ENCODE measurements around the gene CKS1B.

CKS1B gene

DNA sequence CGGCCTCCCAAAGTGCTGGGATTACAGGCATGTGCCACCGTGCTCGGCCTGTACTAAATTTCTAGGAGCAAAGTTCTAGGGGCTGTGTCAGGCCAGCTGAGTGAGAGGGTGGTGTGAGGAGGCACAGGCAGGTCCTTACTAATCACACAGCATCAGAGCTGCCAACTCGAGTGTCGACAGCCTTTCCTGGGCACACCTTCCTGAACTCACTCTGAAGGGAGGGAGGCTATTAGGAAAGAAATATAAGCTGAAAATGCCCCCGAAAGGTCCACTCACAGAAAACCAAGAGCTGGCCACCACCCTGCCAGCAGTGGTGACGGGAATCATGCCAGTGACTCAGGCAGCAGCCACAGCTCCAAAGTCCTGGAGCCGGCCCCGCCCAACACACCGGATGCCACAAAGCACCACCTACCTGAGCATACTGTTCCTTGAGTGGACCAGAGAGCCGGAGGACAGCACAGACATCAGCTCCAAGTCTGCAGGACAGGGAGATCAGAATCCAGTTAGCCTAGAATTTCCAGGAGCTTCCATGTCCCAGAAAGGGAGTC, 42.5 kb upstream of the CKS1B start:
- no peak overlapping the region for H2AFZ ChIP-seq (ENCODE audit: low read length)
- peaks cover 13% of the 10 kb centered on the region for H3K4me1 ChIP-seq (ENCODE audit: insufficient read depth, low read length, severe bottlenecking)
- no peaks in the 10 kb centered on the region; the same call in 1 of the 2 replicates for H3K79me2 ChIP-seq (ENCODE audit: insufficient read depth, low read length)
- no peak overlapping the region for H3K9ac ChIP-seq (ENCODE audit: low read length)
- H3K9me2 ChIP-seq (ENCODE audit: low read depth, low read length): no peaks in the 10 kb centered on the region
- no peak overlapping the region for H3K4me2 ChIP-seq (ENCODE audit: low read length)
- TF ChIP-seq, protein P1, sequence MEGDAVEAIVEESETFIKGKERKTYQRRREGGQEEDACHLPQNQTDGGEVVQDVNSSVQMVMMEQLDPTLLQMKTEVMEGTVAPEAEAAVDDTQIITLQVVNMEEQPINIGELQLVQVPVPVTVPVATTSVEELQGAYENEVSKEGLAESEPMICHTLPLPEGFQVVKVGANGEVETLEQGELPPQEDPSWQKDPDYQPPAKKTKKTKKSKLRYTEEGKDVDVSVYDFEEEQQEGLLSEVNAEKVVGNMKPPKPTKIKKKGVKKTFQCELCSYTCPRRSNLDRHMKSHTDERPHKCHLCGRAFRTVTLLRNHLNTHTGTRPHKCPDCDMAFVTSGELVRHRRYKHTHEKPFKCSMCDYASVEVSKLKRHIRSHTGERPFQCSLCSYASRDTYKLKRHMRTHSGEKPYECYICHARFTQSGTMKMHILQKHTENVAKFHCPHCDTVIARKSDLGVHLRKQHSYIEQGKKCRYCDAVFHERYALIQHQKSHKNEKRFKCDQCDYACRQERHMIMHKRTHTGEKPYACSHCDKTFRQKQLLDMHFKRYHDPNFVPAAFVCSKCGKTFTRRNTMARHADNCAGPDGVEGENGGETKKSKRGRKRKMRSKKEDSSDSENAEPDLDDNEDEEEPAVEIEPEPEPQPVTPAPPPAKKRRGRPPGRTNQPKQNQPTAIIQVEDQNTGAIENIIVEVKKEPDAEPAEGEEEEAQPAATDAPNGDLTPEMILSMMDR (IDR thresholded peaks at IDR 0.05; ENCODE audit: low read length): no peak
- TF ChIP-seq EZH2 (IDR thresholded peaks at IDR 0.05; ENCODE audit: borderline replicate concordance, low read length): no peak
- no peaks in the 10 kb centered on the region for H4K20me1 ChIP-seq (ENCODE audit: insufficient read depth, low read length)
- no peaks in the 10 kb centered on the region for H3K9me3 ChIP-seq (ENCODE audit: low read length)
- H3F3A ChIP-seq (ENCODE audit: insufficient read depth, low read length): no peaks in the 10 kb centered on the region
- peaks cover 30% of the 10 kb centered on the region; the same call in 1 of the 2 replicates for H3K36me3 ChIP-seq (ENCODE audit: insufficient read depth, low read length)
- H3K27me3 ChIP-seq (ENCODE audit: insufficient read depth, low read length): no peaks in the 10 kb centered on the region
- no peak overlapping the region for H3K4me3 ChIP-seq (ENCODE audit: low read depth, low read length, poor library complexity, severe bottlenecking)
- no peak overlapping the region for H3K27ac ChIP-seq (ENCODE audit: low read depth, low read length, poor library complexity, severe bottlenecking)

DNA sequence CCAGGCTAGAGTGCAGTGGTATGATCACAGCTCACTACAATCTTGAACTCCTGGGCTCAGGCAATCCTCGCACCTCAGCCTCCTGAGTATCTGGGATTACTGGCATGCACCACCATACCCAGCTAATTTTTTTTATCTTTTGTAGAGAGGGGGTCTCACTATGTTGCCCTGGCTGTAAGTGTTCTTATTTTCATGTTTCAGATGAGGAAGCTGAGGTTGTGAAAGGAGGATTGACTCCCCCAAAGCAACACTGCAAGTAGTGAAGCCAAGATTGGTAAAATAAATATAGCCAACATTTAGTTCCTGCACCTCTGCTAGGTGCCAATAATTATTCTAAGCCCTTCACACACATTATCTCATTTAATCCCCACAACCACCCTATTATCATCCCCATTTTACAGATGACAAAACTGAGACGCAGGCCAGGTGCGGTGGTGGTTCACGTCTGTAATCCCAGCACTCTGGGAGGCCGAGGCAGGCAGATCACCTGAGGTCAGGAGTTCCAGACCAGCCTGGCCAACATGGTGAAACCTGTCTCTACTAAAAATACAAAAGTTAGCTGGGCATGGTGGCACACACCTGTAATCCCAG, 40.0 kb upstream of the CKS1B start:
- H3K27me3 ChIP-seq (ENCODE audit: insufficient read depth, low read length): no peaks in the 10 kb centered on the region
- no peak overlapping the region for H2AFZ ChIP-seq (ENCODE audit: low read length)
- H3K9me3 ChIP-seq (ENCODE audit: low read length): no peaks in the 10 kb centered on the region
- H3F3A ChIP-seq (ENCODE audit: insufficient read depth, low read length): no peaks in the 10 kb centered on the region; the same call in 1 of the 2 replicates
- peaks cover 31% of the 10 kb centered on the region for H3K4me1 ChIP-seq (ENCODE audit: insufficient read depth, low read length, severe bottlenecking)
- H3K4me3 ChIP-seq (ENCODE audit: low read depth, low read length, poor library complexity, severe bottlenecking): no peak overlapping the region
- TF ChIP-seq EZH2 (IDR thresholded peaks at IDR 0.05; ENCODE audit: borderline replicate concordance, low read length): no peak
- TF ChIP-seq, protein P1 (IDR thresholded peaks at IDR 0.05; ENCODE audit: low read length): no peak
- no peak overlapping the region for H3K4me2 ChIP-seq (ENCODE audit: low read length)
- no peak overlapping the region for H3K9ac ChIP-seq (ENCODE audit: low read length)
- no peaks in the 10 kb centered on the region; the same call in 1 of the 2 replicates for H3K79me2 ChIP-seq (ENCODE audit: insufficient read depth, low read length)
- H3K36me3 ChIP-seq (ENCODE audit: insufficient read depth, low read length): peaks cover 14% of the 10 kb centered on the region; the same call in 1 of the 2 replicates
- no peaks in the 10 kb centered on the region for H4K20me1 ChIP-seq (ENCODE audit: insufficient read depth, low read length)
- H3K9me2 ChIP-seq (ENCODE audit: low read depth, low read length): no peaks in the 10 kb centered on the region
- no peak overlapping the region for H3K27ac ChIP-seq (ENCODE audit: low read depth, low read length, poor library complexity, severe bottlenecking)

DNA sequence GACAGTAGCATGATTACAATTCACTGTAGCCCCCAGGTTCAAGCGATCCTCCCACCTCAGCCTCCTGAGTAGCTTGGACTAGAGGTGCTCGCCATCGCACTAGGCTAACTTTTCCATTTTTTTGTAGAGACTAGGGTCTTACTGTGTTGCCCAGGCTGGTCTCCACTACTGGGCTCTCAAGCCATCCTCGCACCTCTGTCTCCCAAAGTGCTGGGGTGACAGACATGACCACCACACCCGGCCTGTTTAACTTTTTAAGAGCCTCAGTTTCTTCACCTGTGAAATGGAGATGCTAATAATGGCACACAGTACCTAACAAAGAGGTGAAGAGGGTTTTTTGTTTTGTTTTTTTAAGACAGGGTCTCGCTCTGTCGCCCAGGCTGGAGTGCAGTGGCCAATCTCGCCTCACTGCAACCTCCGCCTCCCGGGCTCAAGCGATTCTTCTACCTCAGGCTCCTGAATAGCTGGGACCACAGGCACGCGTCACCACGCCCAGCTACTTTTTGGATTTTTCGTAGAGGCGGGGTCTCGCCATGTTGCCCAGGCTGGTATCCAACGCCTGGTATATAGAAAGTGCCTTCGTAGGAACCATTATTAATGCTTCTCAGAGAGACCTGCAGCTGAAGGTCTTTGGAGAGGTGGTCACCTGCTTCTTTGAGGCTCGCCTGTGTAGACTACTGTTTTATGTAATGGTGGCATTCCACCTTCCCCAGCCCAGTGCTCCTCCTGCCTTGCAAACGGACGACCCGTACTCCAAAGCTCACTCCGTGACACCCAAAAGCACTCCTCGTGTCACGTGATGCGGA, 38.5 kb upstream of the CKS1B start:
- H3K4me2 ChIP-seq (ENCODE audit: low read length): peak overlapping the region; percentile 89
- no peaks in the 10 kb centered on the region for H3K27me3 ChIP-seq (ENCODE audit: insufficient read depth, low read length)
- no peak overlapping the region for H2AFZ ChIP-seq (ENCODE audit: low read length)
- peak overlapping the region; percentile 93 for H3K27ac ChIP-seq (ENCODE audit: low read depth, low read length, poor library complexity, severe bottlenecking)
- peak overlapping the region; percentile 79 for H3K9ac ChIP-seq (ENCODE audit: low read length)
- H3K79me2 ChIP-seq (ENCODE audit: insufficient read depth, low read length): no peaks in the 10 kb centered on the region; the same call in 1 of the 2 replicates
- no peaks in the 10 kb centered on the region; the same call in 1 of the 2 replicates for H3F3A ChIP-seq (ENCODE audit: insufficient read depth, low read length)
- peak overlapping the region; percentile 72 for H3K4me3 ChIP-seq (ENCODE audit: low read depth, low read length, poor library complexity, severe bottlenecking)
- peaks cover 9% of the 10 kb centered on the region; the same call in 1 of the 2 replicates for H3K36me3 ChIP-seq (ENCODE audit: insufficient read depth, low read length)
- no peaks in the 10 kb centered on the region for H3K9me3 ChIP-seq (ENCODE audit: low read length)
- no peaks in the 10 kb centered on the region for H3K9me2 ChIP-seq (ENCODE audit: low read depth, low read length)
- H3K4me1 ChIP-seq (ENCODE audit: insufficient read depth, low read length, severe bottlenecking): peaks cover 44% of the 10 kb centered on the region
- TF ChIP-seq, protein P1 (IDR thresholded peaks at IDR 0.05; ENCODE audit: low read length): no peak
- TF ChIP-seq EZH2 (IDR thresholded peaks at IDR 0.05; ENCODE audit: borderline replicate concordance, low read length): no peak
- H4K20me1 ChIP-seq (ENCODE audit: insufficient read depth, low read length): no peaks in the 10 kb centered on the region
